ENCODE results near the gene NOC4L.
"Not testable (repeated sequence)": the region's sequence is repeated elsewhere in the genome, so short reads cannot be mapped to it uniquely, and the experiment has no call there.

NOC4L gene

DNA sequence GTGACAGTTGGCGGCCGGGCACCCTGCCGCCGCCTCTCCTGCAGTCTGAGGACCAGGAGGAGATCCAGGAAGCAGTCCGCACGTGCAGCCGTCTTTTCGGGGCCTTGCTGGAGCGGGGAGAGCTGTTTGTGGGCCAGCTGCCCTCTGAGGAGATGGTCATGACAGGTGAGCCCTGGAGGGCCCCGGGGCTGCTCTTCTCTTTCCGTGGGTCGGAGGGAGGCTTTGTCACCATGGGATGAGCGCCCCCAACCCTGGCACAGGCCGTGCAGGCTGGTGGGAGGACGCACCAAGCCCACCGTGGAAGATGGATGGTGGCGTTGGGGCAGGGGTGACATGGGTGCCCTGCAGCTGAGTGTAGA, 532 bp downstream of the NOC4L start:
- no peak for DNase-seq

GRCh38 chr12:132145334-132145733, 1.1 kb downstream of the NOC4L start:
- DNase-seq = no peak

GRCh38 chr12:132146098-132146497, 1.8 kb downstream of the NOC4L start:
- peak; percentile 6 for DNase-seq

DNA sequence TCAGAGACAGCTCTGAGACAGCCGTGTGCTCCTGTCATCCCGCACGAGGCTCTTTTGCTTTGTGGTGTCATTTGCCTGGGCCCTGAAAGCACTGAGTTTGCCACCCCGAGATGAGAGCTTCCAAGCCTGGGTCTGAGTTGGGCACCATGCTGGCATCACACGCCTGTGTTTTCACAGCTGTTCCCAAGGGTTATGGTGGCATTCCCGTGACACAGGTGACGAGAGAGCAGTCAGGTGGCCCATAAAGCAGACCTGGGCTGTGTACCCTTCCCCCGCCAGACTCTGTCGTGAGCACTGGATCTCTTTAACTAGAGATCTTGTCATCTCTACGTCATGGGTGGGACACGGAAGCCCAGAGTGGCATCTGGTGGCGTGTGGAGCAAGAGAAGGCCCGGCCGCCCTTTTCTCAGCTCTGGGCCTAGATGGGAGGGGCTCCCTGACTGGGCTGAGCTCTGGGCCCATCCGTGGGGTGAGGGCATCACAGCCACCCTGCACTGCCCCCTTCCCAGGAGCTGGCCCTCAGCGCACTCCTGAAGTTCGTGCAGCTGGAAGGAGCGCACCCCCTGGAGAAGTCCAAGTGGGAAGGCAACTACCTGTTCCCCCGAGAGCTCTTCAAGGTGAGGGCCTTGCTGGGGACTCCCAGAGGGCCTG, 2.6 kb downstream of the NOC4L start:
- peak; percentile 8 for DNase-seq

- peak; percentile 11 for DNase-seq
Observed at GRCh38 chr12:132147423-132148367, 3.4 kb downstream of the NOC4L start.

DNA sequence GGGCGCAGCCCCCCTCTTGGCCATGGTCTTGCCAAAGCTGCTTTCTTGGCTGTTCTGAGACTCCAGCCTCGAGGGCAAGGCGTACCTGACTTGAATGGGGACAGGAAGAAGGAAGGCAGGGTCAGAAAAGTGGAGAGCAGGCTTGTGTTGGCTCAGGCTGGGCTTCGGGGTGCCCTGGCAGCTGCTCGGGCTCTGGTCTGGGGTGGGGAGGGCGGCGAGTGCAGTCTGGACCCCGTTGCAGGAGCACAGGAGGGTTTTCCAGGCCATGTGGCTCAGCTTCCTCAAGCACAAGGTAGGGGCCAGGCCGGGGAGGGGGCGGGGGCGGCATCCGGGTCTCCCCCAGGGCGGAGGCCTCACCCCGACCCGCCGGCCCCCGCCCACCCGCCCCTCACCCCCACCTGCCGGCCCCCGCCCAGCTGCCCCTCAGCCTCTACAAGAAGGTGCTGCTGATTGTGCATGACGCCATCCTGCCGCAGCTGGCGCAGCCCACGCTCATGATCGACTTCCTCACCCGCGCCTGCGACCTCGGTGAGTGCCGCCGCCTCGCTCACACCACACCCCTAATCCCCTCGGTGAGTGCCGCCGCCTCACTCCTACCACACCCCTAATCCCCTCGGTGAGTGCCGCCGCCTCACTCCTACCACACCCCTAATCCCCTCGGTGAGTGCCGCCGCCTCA, 4.2 kb downstream of the NOC4L start:
- peak; percentile 8 for DNase-seq

GRCh38 chr12:132149526-132149925, 5.3 kb downstream of the NOC4L start:
- not testable (repeated sequence) for DNase-seq

- DNase-seq = peak; percentile 8
Observed at GRCh38 chr12:132150780-132151144, 6.5 kb downstream of the NOC4L start.

GRCh38 chr12:132151145-132151765, 7.0 kb downstream of the NOC4L start:
- peak; percentile 16 for DNase-seq

DNA sequence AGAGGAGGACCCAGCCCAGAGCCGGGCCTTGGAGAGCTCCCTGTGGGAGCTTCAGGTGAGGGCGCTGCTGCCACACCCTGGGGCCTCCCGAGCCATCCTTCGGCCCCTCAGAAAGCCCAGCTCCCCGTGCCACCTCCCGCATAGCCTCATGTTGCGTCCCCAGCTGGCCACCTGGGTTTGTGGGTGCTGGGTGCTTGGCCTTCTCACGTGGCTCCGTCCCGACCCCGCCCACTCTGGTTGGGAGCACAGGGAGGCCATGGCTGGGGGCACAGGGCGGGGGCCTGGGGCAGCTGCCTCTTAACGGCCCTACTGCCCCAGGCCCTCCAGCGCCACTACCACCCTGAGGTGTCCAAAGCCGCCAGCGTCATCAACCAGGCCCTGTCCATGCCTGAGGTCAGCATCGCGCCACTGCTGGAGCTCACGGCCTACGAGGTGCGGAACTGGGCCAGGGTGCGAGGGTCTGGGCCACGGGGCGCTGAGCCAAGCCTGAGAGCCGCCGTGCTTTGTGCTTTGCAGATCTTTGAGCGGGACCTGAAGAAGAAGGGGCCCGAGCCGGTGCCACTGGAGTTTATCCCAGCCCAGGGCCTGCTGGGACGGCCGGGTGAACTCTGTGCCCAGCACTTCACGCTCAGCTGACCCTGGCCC, 7.6 kb downstream of the NOC4L start:
- peak; percentile 23 for DNase-seq

DNA sequence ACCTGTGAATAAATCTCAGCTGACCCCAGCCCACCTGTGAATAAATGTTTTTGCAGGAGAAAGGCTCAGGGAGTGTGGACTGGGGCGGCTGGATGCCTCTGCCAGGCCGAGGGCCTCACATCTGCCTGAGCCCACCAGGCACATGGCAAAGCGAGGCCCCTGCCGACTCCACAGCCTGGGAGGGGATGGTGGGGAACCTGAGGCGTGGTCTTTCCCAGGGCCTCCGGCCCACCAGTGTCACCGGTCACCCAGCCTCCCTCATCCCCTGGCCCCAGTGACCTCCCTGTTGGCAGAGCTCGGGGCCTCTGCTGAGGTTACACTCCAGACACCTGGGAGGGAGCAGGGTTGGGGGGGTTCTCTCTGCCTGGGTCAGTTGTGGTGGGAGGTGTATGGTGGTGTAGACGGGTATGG, 8.2 kb downstream of the NOC4L start:
- peak; percentile 32 for DNase-seq

GRCh38 chr12:132152953-132153352, 8.7 kb downstream of the NOC4L start:
- peak; percentile 36 for DNase-seq

- DNase-seq = peak; percentile 98
Observed at GRCh38 chr12:132153501-132154340, 9.5 kb downstream of the NOC4L start.

DNA sequence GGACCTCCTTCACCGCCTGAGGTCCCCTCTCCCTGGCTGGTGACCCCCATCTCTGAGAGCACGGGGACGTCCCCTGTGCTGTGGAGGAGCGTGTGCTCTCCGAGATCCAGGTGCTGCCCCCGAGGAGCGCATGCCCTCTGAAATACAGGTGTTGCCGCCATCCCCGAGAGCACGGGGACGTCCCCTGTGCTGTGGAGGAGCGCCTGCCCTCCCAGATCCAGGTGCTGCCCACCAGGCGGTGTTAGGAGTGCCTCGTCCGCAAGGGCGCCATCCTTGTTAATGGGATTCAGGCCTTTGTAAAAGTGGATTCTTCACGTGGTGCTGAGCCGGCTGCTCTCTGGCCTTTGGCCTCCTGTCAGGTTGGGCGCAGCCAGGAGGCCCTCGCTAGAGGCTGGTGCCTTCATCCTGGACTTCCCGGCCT, 10.1 kb downstream of the NOC4L start:
- no peak for DNase-seq

DNA sequence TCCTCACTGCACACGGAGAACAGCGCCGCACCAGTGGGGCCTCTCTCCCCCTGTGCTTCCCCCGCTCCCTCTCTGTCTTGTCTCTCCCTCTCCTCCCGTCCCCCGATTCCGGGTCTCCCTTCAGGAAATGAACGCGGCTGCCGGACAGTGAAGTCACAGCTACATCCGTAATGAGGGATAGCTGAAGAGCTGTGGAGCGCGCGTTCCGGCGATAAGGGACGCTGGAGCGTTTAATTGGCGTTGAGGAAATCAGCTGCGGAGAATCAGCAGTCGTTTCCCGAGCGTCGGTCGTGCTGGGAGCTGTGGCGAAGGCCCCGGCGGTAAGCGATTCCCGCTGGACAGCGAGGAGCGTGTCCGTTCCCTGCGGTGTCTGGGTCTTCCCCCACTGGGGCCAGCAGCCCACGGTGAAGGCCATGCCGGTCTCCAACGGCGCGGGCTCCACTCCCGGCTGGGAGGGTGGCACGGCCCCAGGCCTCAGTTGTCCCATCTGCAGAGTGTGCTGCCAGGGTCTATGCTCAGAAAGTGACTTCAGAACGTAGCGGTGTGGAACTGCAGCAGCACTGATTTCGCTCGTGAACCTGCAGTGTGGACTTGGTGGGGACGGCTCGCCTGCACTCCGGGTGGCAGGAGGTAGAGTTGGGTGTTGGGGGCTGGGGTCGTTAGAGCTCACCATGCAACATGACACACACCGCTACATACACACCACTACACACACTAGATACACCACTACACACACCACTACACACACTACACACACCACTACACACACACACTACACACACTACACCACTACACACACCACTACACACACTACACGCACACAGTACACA, 10.9 kb downstream of the NOC4L start:
- no peak for DNase-seq

DNA sequence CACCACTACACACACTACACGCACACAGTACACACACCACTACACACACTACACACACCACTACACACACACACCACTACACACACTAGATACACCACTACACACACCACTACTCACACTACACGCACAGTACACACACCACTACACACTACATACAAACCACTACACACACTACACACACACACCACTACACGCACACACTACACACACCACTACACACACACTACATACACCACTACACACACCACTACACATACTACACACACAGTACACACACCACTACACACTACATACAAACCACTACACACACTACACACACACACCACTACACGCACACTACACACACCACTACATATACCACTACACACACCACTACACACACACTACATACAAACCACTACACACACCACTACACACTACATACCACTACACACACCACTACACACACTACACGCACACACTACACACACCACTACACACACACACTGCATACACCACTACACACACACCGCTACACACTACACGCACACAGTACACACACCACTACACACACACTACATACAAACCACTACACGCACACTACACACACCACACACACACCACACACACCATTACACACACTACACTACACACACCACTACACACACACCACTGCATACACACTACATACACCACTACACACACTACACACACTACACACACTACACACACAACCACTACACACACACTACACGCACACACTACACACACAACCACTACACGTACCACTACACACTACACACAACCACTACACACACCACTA, 11.7 kb downstream of the NOC4L start:
- no peak for DNase-seq

- no peak for DNase-seq
Observed at GRCh38 chr12:132156573-132157325, 12.5 kb downstream of the NOC4L start.

DNA sequence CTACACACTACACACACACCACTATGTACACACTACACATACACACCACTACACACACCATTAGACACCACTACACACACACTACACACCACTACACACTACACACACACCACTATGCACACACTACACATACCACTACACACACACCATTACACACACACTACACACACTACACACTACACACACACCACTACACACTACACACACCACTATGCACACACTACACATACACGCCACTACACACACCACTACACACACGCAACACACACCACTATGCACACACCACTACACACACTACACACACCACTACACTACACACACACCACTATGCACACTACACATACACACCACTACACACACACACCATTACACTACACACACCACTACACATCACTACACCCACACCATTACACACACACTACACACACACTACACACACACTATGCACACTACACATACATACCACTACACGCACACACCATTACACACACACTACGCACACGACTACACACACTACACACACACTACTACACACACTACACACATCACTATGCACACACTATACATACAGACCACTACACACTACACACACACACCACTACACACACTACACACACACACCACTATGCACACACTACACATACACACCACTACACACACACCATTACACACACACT, 13.6 kb downstream of the NOC4L start:
- DNase-seq = no peak

Measured in 8988T (cell line).